Measurements from ENCODE around the gene RAB15.

The RAB15 gene

GRCh38 chr14:64987438-64987767, 15.3 kb upstream of the RAB15 start:
- no peak for DNase-seq

- DNase-seq = peak; percentile 97
Measured at GRCh38 chr14:64986648-64987437, 14.7 kb upstream of the RAB15 start, which contains the start of gene FNTB. FNTB (plus strand) TSS chr14:64986895; CDS start chr14:64986954, 59 bp downstream.

DNA sequence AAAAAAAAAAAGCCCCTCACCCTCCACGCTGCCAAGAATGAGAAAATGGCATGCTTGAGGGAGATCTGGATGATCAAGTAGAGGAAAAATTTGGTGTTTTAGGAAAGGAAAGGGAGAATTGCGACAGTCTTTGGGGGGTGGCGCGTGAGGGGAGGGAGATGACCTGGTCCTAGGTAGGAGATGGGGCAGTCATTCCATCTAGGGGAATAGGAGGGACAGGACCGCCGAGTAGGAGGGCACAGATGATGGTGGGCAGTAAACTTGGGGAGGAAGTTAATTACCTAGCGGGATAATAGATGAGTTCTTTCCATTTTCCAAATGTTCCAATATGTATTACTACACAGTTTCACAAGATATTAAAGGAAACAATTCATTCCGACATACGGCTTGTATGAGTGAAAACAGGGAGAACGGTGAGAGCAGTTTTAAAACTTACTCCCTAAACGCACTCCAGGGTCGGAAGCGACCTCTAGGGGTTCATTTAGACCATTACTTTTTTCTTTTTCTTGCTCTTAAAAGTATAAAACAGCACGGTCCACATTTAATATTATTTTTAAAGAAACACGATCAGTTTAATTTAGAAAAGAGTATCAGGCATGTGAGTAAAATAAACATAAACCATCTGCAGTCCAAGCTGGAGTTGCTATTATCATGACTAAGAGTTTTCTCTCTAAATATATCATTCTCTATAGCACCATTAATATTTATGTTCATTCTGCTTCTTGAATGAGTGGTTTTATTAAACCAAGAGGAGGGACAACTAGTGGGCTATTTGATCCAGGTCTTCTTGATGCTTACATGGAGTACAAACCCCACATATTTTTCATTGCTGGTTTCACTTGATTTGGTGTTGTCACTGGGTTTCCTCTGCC, 11.5 kb upstream of the RAB15 start:
- DNase-seq = peak; percentile 65

DNA sequence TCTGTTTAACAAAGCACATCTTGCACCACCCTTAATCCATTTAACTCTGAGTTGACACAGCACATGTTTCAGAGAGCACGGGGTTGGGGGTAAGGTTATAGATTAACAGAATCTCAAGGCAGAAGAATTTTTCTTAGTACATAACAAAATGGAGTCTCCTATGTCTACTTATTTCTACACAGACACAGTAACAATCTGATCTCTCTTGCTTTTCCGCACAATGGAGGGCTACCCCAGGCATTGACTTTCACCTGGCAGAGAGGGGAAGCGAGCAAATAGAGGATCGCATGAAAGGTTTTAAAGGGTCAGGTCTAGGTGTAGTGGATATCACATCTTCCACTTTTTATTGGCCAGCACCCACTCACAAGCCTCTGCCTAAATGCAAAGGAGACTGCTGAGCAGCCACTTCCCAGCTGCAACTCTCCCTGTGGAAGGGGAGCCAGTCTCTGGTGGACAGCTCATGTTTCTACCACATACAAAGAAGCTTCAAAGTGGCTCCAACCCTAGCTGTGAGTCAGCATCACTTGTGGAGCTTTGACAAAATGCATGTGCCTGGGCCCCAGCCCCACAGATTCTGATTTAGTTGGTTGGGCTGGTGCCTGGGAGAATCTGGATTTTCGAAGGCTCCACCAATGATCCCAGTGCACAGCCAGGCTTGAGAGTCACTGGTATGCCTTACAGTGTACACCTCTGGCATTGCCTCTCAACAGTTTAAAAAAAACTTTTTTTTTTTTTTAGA, 7.4 kb upstream of the RAB15 start:
- DNase-seq = no peak

DNA sequence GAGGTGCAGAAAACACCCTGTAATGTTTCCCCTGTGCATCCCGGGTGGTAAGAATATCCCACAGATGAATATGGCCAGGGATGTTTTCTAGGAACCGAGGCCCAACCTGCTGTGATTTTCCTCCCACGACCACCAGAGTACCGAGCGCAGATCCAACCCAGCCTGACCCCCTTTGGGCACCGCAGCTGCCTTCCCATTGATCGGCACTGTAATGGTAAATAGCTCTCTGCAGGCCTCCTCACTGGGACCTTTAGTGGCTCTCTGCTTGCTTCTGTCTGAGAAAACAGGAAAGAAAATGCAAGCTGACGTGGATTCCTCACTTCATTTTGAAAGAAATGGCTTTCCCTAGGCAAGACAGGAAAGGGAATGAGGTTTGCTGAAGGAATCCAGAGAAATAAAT, 2.4 kb upstream of the RAB15 start:
- no peak for DNase-seq

DNA sequence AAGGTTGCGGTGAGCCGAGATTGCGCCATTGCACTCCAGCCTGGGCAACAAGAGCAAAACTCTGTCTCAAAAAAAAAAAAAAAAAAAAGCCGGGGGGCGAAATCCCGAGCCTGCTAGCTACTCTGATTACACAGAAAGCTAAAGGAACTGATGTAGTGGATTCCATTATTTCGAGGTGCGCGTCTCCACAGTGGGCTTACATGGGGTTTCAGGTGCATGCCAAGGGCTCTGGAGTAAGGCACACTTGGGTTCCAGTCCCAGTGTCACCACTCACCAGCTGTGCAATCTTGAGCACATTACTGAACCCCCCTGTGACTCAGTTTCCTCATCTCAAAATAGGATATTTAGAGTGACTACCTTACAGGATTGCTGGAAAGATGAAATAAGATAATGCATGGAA, 1.7 kb upstream of the RAB15 start:
- no peak for DNase-seq

DNA sequence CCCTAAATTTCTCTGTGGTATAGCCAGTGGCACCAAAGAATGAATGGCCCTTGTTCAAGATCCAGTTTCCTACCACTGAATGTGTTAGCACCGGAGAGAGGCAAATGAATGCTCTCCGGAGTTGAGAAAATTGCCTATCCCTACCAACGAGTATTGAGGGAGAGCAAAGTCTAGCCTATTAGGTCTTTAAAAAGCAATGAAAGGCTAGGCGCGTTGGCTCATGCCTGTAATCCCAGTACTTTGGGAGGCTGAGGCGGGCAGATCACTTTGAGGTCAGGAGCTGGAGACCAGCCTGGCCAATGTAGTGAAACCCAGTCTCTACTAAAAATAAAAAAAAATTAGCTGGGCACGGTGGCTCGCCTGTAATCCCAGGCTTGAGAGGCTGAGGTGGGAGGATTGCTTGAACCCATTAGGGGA, 898 bp upstream of the RAB15 start:
- no peak for DNase-seq

- no peak for DNase-seq
Measured at GRCh38 chr14:64971491-64971942, 619 bp downstream of the RAB15 start.

DNA sequence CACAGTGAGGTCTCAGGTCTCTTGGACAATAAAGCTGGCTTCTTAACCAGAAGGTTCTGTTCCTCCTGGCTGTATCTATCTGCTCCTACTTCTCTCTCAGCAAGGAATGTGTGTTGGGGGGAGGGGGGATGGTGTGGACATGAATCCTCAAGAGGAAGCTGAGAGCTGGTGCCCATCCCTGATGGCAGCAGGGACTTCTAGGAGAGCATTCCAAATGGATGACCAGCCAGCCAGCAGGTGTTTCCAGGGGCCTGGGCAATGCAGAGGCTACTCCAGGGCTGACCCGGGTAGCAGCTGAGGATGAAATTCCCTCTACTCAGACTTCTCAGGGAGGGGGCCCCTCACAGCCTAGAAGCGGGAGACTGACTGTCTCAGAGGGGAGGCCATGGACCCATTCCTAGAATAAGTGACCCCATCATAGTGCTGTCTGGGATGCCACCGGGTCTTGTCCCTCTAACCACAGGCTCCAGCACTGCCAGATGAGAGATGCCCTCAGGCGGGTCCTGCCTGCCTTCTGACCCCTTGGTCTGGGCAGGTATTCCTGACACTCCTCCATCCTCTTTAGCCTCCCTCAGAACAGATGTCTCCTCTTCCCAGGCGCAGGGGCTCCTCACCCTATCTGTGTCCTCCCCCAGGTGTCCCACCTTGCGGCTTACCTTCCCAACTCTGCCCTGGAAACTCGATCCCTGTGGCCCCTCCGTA, 1.2 kb downstream of the RAB15 start:
- no peak for DNase-seq

DNA sequence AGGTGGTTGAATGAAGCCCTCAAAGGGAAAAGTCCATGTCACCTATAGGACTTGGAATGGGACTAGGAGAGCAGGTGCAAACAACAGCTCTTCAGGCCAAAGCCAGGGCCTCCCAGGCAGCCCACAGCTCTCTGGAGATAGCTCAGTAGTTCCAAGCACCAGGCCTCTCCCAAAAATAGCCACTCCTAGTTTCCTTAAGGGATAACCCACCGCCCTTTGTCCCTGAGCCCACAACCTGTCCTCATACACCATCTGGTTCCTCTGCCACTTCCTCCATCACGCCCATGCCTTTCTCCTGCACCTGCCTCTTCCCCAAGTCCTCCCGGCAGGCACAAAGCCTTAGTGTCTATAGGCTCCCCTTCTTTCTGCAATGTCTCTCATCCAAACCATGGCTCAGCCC, 2.1 kb downstream of the RAB15 start:
- no peak for DNase-seq

DNA sequence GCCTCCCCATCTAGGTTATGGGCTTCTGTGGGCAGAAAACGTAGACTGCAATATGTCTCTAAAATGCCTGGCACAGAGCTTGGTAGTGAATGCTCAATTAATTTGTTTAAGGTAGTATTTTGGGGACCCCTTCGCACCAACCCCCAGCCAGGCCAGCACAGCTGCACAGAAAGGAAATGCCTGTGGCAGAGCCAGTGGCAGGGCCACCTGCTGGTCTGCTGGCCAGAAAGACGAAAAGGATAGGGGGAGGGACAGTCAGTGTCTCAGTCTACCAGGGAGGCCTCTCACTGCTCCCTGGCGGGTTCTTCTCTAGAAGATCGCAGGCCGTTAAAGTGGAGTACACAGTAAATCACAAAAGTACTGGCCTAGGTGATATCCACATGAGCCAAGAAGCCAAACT, 3.5 kb downstream of the RAB15 start:
- DNase-seq = no peak

DNA sequence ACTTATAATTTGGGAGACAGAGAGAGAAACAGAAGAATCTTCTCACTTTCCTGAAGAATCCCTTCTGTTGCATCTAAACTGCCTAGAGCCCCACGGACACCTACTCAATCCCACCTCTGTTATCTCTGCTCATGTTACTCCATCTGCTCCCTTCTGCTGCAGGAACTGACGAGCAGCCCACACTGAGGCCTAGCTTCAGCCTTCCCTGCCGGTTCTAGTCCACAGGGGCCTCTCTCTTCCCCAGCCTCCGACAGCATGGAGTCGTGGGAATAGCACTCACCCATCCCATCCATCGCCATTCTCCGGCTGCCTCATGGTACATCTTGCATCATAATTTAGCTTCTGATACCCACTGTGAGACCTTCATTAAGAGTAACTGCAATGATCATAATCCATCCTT, 4.0 kb downstream of the RAB15 start:
- DNase-seq = no peak

DNA sequence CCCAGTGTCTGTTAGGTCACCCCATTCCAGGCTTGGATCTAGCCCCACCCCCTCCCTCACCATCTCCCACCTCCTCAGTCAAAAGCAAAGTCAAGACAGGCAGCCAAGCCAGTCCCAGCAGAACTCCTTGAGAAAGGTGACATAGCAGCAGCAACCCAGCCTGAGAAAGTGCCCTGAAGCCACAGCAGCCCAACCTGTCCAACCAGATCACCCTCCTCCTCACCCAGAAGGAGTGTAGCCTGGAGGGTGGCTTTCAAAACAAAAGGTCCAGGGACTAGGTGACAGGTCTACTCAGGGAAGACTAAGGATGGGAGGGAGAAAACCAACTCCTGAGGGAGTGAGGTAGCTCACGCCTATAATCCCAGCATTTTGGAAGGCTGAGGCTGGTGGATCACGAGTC, 5.2 kb downstream of the RAB15 start:
- DNase-seq = no peak

DNA sequence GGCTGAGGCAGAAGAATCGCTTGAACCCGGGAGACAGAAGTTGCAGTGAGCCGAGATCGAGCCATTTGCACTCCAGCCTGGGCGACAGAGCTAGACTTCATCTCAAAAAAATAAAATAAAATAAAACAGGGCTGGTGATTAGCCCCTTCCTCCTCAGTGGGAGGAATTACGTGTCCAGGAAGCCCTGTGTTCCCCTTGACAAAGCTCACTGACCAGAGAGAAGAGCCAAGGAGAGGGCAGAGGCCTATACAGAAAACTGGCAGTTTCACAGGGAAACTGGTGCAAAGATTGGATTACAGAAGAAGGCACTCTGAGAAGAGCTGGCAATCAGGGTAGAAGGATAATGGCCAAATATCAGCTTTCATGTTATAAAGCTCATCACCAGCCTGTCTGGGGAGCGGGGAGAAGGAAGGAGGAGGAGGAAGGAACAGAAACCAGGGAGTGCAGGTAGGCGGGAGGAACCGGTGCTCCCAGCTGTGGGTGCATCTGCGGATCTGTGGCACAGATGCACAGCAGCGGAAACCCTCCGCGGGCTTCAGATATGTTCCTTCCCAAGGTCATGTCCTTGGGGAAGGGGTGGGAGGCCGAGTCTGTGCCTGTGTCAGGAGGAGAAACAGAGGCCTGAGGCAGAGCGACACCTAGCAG, 6.7 kb downstream of the RAB15 start:
- no peak for DNase-seq

DNA sequence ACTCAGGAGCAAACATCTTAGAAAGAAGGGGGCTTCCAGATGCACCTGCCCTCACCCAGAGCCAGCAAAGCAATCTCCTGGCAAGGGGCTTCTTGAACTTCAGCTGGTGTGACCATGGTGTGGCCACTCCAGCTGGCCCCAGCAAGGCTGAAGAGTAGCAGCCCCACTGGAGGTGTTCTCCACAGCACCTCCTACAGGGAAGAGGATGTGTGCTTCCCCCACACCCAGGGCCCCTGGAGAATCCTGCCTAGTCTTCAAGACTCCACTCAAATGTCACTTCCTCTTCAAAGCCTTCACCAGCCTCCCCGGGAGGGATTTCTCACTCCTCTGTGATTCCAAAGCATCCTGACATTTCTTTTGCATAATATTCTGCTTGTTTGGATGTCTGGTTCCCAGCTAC, 8.5 kb downstream of the RAB15 start:
- no peak for DNase-seq

GRCh38 chr14:64960762-64961276, 11.3 kb downstream of the RAB15 start:
- no peak for DNase-seq

DNA sequence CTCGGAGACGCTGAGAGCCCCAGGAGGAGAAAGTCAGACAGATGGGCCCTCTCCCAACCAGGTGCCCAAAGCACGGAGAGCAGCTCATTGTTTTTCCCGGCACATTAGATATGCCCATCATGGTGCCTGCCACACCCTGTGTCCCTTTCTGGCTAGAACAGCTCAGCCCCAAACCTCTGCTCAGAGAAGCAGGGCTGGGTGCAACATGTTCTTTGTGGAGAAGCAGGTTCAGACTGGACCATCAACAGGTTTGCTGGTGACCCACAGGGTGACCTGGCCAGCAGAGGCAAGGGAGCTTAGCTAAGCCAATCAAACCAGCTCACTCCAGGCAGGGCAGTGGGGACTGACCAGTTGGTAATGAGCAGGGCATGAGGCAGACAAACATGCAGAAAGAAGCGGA, 13.4 kb downstream of the RAB15 start:
- no peak for DNase-seq

- DNase-seq = no peak
Measured at GRCh38 chr14:64958201-64958600, 13.9 kb downstream of the RAB15 start.

DNA sequence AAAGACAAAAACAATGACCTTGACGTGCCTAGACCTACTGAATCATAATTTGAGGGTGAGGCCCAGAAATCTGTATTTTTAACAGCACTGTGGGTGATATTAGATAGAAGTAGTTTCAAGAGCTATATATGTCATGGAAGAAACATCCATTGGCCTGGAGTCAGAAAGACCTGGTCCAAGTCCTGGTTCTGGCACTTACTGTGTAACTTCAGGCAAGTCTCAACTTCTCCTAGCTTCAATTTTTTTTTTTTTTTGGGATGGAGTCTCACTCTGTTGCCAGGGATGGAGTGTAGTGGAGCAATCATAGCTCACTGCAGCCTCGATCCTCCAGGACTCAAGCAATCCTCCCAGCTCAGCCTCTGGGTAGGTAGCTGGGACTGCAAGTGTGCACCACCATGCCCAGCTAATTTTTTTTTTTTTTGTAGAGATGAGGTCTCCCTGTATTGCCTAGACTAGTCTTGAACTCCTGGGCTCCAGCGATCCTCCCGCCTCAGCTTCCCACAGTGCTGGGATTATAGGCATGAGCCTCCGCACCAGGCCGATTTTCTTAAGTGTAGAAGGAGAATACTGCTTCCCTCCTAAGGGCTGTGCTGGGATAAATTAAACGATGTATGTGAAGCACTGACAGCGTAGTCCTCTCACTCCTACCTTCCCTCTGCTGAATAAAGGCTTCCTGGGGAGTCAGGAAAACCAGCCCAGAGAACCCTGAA, 15.3 kb downstream of the RAB15 start:
- no peak for DNase-seq

DNA sequence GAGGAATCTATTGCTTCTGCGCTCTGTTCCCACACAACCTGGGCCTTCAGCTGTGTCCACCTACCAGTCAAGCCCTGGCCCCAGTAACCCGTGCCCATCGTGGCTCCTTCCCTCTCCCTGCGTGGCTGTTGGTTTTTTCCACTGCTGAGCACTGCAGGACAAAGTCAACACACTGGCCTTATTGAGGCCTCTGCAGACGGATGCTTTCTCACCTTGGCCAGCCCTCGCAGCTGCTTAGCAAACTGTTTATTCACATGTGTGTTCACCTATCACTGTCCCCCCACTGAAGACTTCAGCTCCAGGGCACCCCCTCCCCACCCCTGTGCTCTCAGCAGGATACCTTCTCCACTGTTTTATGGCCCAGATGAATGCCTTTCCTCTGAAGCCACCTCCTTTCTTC, 16.8 kb downstream of the RAB15 start:
- no peak for DNase-seq

DNA sequence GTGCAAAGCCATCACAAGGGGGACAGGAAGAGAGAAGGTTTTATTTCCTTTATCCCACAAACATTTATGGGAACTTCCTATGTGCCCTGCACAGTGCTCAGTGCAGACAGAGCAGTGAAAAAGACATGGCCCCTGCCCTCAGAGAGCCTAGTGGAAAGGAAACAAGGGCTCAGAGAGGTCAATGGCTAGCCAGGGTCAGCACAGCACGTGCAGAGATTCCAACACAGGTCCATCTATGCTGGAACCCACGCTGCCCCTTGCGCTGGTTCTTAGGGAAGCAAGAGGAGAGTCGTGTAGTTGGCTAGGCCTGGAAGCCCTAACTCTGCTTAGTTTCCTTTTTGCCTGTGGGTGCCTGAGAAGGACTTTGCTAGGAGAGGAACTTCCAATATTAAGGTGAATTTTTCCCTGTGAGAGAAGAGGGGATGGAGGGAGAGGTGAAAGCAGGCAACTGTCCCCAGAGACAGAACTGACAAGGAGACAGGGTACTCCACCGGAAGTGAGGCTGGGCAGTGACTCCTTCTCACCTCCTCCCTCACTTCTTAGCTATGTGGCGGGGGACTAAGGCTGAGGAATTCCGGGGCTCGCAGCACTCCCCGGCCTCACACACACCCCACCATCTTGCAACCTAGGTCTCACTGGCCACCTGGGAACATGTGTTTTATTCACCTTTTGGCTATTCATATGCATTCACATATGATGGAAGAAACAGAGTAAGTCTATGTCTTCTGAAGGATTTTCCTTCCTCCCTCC, 17.5 kb downstream of the RAB15 start:
- DNase-seq = no peak

All from activated CD4-positive, alpha-beta T cell treated with anti-CD3 and anti-CD28 coated beads, Interleukin-10, Interleukin-2, amounts not matched to agents 100 ng/mL and 50 ng/mL, durations not matched to agents 16 hours and 8 hours (primary cell).